GM12865 (cell line): Measurements from ENCODE around the gene FBXO28.

Experiments used
- DNase-seq: peaks from one replicate; pipeline ENCODE4 v3.0.0; 2010; ENCODE audit warnings: low read depth
- H3K4me3 ChIP-seq: 2 replicates; pipeline ENCODE4 v1.5.1; 2011; ENCODE audit warnings: mild to moderate bottlenecking, low read depth, low read length, control low read depth
- TF ChIP-seq, protein P1 (sequence below): IDR thresholded peaks from 2 replicates; pipeline ENCODE4 v1.5.1; 2011; ENCODE audit warnings: low read length, control low read depth, low read depth, inconsistent platforms; ENCODE audit not compliant: insufficient read depth; ENCODE audit errors: missing control alignments

Gene FBXO28

DNA sequence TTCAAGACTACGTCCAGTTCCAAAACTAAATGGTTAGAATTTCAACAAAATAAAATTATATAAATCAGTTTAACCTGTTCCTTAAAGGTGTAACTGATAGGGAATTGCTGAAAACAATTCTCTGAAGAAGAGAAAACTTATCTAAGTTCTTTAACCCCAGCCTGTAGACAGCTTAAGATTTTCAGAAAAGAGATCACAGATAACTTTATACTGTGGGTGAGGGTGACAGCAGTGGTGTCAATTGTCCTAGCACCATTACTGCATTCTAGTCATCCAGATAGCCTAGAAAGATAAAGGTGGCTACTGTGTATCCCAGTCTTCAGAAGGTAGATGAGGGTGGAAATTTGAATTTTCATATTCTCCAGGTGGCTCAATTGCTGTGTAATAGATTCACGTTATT is 49.4 kb downstream of the FBXO28 start:
- no peak overlapping the region for H3K4me3 ChIP-seq
- DNase-seq, result no peak
- TF ChIP-seq, protein P1, sequence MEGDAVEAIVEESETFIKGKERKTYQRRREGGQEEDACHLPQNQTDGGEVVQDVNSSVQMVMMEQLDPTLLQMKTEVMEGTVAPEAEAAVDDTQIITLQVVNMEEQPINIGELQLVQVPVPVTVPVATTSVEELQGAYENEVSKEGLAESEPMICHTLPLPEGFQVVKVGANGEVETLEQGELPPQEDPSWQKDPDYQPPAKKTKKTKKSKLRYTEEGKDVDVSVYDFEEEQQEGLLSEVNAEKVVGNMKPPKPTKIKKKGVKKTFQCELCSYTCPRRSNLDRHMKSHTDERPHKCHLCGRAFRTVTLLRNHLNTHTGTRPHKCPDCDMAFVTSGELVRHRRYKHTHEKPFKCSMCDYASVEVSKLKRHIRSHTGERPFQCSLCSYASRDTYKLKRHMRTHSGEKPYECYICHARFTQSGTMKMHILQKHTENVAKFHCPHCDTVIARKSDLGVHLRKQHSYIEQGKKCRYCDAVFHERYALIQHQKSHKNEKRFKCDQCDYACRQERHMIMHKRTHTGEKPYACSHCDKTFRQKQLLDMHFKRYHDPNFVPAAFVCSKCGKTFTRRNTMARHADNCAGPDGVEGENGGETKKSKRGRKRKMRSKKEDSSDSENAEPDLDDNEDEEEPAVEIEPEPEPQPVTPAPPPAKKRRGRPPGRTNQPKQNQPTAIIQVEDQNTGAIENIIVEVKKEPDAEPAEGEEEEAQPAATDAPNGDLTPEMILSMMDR, result no peak

DNA sequence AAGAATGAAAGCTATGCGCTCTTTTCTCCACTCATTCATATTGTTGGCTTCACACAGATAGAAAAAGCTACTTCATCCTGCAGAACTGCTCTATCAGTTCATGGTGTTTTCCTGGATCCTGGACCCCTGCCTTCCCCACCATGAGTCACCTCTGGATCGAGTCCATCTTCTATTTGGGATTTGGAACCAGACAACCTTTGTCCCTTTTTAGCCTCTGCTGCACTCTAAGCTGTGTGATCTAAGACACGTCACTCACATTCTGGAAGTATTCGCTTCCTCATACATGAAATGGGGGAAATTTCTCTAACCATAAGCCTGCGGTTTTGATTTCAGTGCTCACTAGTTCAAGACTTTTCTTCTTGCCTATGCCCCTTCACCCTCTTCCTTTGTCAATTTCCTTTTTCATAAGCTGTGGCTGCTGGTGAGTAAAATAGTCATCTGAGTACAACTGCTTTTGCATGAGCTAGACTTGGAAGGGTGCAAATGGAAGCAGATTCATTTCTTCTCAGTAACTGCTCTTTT is 55.0 kb downstream of the FBXO28 start:
- H3K4me3 ChIP-seq, result peak overlapping the region; percentile 34
- TF ChIP-seq, protein P1, result no peak
- DNase-seq, result peak; percentile 87

DNA sequence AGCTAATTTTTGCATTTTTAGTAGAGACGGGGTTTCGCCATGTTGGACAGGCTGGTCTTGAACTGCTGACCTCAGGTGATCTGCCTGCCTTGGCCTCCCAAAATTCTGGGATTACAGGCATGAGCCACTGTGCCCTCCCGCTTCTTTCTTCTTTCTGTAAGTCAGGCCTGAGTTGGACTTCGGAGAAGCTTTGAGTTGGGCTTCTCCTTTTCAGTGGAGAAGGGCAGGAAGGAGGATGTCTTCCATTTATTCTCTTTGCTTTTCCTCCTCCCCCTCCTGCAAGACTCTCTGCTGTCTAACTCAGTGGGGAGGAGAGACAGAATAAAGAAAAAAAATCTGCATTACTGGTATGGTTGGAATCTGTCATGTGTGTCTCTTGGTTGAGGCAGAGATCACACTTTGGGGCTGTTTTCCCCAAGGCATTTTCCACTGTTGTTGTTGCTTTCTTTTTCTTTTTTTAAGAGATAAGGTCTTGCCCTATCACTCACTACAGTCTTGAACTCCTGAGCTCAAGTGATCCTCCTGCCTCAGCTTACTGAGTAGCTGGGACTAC is 55.9 kb downstream of the FBXO28 start:
- H3K4me3 ChIP-seq, result no peak overlapping the region; the same call in 1 of the 2 replicates
- TF ChIP-seq, protein P1, result no peak
- no peak for DNase-seq

DNA sequence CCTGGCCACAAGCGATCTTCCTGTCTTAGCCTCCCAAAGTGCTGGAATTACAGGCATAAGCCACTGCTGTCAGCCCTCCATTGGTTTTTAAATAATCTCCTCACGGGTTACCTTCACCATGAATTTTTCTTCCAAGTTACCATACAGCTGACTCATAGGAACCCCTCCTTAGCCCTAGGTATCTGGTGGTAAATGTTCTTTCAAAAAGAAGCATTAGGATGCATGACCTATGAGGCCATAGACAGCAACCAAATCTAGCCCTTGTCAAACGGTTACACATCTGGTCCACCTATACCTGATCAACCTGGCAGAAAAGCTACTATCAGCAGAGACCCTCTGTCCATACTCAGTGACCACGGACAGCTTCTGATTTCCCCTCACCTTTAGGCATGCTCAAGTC is 56.4 kb downstream of the FBXO28 start:
- TF ChIP-seq, protein P1, result no peak
- no peak for DNase-seq
- H3K4me3 ChIP-seq, result no peak overlapping the region

DNA sequence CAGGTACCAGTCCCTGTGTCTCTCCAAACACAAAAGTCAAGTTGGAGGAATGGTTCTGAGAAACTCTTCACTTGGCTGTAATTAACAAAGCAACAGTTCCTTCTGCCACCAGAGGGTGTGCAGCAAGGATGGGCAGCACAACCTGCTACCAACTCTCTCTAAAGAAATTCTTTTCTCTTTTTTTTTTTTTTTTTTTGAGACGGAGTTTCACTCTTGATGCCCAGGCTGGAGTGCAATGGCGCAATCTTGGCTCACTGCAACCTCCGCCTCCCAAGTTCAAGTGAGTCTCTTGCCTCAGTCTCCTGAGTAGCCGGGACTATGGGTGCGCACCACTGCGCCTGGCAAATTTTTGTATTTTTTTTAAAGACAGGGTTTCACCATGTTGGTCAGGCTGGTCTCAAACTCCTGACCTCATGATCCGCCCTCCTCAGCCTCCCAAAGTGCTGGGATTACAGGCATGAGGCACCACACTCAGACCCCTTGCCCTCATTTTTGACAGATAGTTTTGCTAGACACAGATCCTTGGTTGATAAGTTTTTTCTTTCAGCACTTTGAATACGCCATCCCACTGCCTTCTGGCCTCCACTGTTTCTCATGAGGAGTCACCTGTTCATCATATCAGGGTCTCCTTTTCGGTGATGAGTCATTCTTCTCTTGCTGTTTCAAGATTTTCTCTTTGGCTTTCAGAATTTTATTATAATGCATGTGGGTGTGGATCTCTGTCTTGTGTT is 57.0 kb downstream of the FBXO28 start:
- no peak overlapping the region for H3K4me3 ChIP-seq
- TF ChIP-seq, protein P1, result peak; percentile 20
- DNase-seq, result peak; percentile 44

DNA sequence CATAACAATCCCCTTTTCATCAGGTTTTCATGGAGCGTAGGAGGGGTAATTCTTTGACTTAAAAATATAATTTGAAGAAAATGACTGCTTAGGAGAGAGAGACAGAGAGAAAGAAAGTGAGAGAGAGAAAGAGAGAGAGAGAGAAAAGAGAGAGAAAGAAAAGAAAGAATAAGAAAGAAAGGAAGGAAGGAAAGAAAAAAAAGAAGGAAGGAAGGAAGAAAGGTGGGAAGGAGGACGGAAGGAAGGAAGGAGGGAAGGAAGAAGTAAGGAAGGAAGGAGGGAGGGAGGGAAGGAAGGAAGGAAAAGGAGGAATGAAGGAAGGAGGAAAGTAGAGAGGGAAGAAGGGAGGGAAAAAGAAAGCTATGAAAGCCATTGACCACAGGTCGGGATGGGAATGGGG is 58.3 kb downstream of the FBXO28 start:
- H3K4me3 ChIP-seq, result no peak overlapping the region
- no peak for DNase-seq
- TF ChIP-seq, protein P1, result no peak
